Activated T-cell treated with anti-CD3 and anti-CD28 coated beads for 24 hours (primary cell): ENCODE measurements around the gene KDM2B.
"Not testable (repeated sequence)": the region's sequence is repeated elsewhere in the genome, so short reads cannot be mapped to it uniquely, and the experiment has no call there.

Experiments used
- DNase-seq: peaks from one replicate; pipeline ENCODE4 v3.0.0-alpha.2; 2020; ENCODE audit warnings: low read depth

Gene KDM2B

GRCh38 chr12:121427556-121428050, 153.2 kb downstream of the KDM2B start:
- DNase-seq: no peak

GRCh38 chr12:121424624-121424975, 156.2 kb downstream of the KDM2B start:
- DNase-seq: no peak

- no peak for DNase-seq
Observed at GRCh38 chr12:121423682-121424623, 156.9 kb downstream of the KDM2B start.

GRCh38 chr12:121423253-121423652, 157.6 kb downstream of the KDM2B start:
- no peak for DNase-seq

GRCh38 chr12:121420109-121420508, 160.7 kb downstream of the KDM2B start:
- no peak for DNase-seq

- no peak for DNase-seq
Observed at GRCh38 chr12:121417847-121418246, 163.0 kb downstream of the KDM2B start.

GRCh38 chr12:121413917-121414316, 166.9 kb downstream of the KDM2B start:
- no peak for DNase-seq

- no peak for DNase-seq
Observed at GRCh38 chr12:121405211-121405610, 175.6 kb downstream of the KDM2B start.

- no peak for DNase-seq
Observed at GRCh38 chr12:121404734-121405133, 176.1 kb downstream of the KDM2B start.

- no peak for DNase-seq
Observed at GRCh38 chr12:121403721-121404120, 177.1 kb downstream of the KDM2B start.

- DNase-seq: peak; percentile 60
Observed at GRCh38 chr12:121400332-121401139, 180.3 kb downstream of the KDM2B start.

GRCh38 chr12:121399391-121400331, 181.2 kb downstream of the KDM2B start, which contains the start of gene RNF34:
TSS of gene RNF34 (plus strand) at chr12:121400118. CDS start at chr12:121400213, 95 bp downstream.
- DNase-seq: peak; percentile 97

- no peak for DNase-seq
Observed at GRCh38 chr12:121398355-121398754, 182.5 kb downstream of the KDM2B start.

- DNase-seq: no peak
Observed at GRCh38 chr12:121397521-121397920, 183.3 kb downstream of the KDM2B start.

GRCh38 chr12:121392325-121392716, 188.5 kb downstream of the KDM2B start:
- DNase-seq: no peak

GRCh38 chr12:121391619-121392324, 189.1 kb downstream of the KDM2B start:
- peak; percentile 4 for DNase-seq

GRCh38 chr12:121390856-121391255, 190.0 kb downstream of the KDM2B start:
- DNase-seq: no peak

- no peak for DNase-seq
Observed at GRCh38 chr12:121388421-121388981, 192.3 kb downstream of the KDM2B start.

- DNase-seq: not testable (repeated sequence)
Observed at GRCh38 chr12:121384891-121385290, 195.9 kb downstream of the KDM2B start.

- no peak for DNase-seq
Observed at GRCh38 chr12:121383601-121384021, 197.2 kb downstream of the KDM2B start.

- no peak for DNase-seq
Observed at GRCh38 chr12:121379945-121380344, 200.9 kb downstream of the KDM2B start.
